Neural cell (in vitro differentiated cells): ENCODE measurements around the gene ATP6V1B1. TPM values are rescaled to one million over a fixed set of nuclear protein-coding genes. Genes with fewer than 3 reads are reported as not detected.
"Not testable (repeated sequence)": the region's sequence is repeated elsewhere in the genome, so short reads cannot be mapped to it uniquely, and the experiment has no call there.

Experiments
- H2AFZ ChIP-seq: fragments of 200-600, 300-800 bp; sonication (generic), shearing (Covaris generic); 2 replicates; pipeline ENCODE4 v1.6.0; 2014; ENCODE audit warnings: low read depth, mild to moderate bottlenecking, antibody characterized with exemption, low read length, moderate library complexity
- H3F3A ChIP-seq: fragments of 200-600 bp; shearing (Covaris generic); 2 replicates; pipeline ENCODE4 v1.6.1; 2016; ENCODE audit warnings: mild to moderate bottlenecking, moderate library complexity, mixed read lengths, antibody characterized with exemption, low read length; ENCODE audit not compliant: insufficient read depth, poor library complexity, severe bottlenecking
- H3K27ac ChIP-seq: fragments of 200-600, 300-800 bp; sonication (generic), shearing (Covaris generic); 2 replicates; pipeline ENCODE4 v1.5.1; 2014; ENCODE audit warnings: mild to moderate bottlenecking, low read length, moderate library complexity
- H3K27me3 ChIP-seq: fragments of 300-800, 200-600 bp; sonication (generic), shearing (Covaris generic); 2 replicates; pipeline ENCODE4 v1.6.0; 2014; ENCODE audit warnings: mild to moderate bottlenecking, low read depth, low read length, moderate library complexity; ENCODE audit not compliant: insufficient read depth
- H3K36me3 ChIP-seq: fragments of 300-800, 200-600 bp; sonication (generic), shearing (Covaris generic); 2 replicates; pipeline ENCODE4 v1.5.1; 2014; ENCODE audit warnings: mild to moderate bottlenecking, antibody characterized with exemption, low read length, moderate library complexity; ENCODE audit not compliant: insufficient read depth
- H3K4me2 ChIP-seq: fragments of 300-800, 200-600 bp; sonication (generic), shearing (Covaris generic); 2 replicates; pipeline ENCODE4 v1.6.0; 2014; ENCODE audit warnings: mild to moderate bottlenecking, low read length
- H3K4me3 ChIP-seq: fragments of 300-800, 200-600 bp; sonication (generic), shearing (Covaris generic); 2 replicates; pipeline ENCODE4 v1.5.1; 2014; ENCODE audit warnings: mild to moderate bottlenecking, low read length, moderate library complexity
- H3K79me2 ChIP-seq: fragments of 200-600 bp; shearing (Covaris generic); replicated peaks from 2 replicates; pipeline ENCODE4 v1.6.0; 2014; ENCODE audit warnings: mild to moderate bottlenecking, low read length, moderate library complexity; ENCODE audit not compliant: insufficient read depth
- H3K9ac ChIP-seq: fragments of 300-800, 200-600 bp; sonication (generic), shearing (Covaris generic); 2 replicates; pipeline ENCODE4 v1.6.1; 2016; ENCODE audit warnings: mild to moderate bottlenecking, low read length, mixed read lengths
- H3K9me2 ChIP-seq: fragments of 200-600 bp; shearing (Covaris generic); 2 replicates; pipeline ENCODE4 v1.6.1; 2016; ENCODE audit warnings: mild to moderate bottlenecking, low read length, mixed read lengths; ENCODE audit not compliant: insufficient read depth
- H3K9me3 ChIP-seq: fragments of 200-600, 300-800 bp; sonication (generic), shearing (Covaris generic); 2 replicates; pipeline ENCODE4 v1.6.1; 2016; ENCODE audit warnings: mild to moderate bottlenecking, mixed run types, low read length, moderate library complexity, mixed read lengths
- H4K20me1 ChIP-seq: fragments of 200-600 bp; shearing (Covaris generic); 2 replicates; pipeline ENCODE4 v1.6.1; 2016; ENCODE audit warnings: mild to moderate bottlenecking, mixed run types; ENCODE audit not compliant: insufficient read depth
- CTCF ChIP-seq: fragments of 450-650 bp; IDR thresholded peaks from 2 replicates; pipeline ENCODE4 v1.5.1; 2014; ENCODE audit warnings: antibody characterized with exemption, mild to moderate bottlenecking, moderate library complexity; ENCODE audit not compliant: poor library complexity, severe bottlenecking
- EZH2 ChIP-seq: fragments of 200-600, 300-800 bp; shearing (Covaris generic), sonication (generic); IDR thresholded peaks from 2 replicates; pipeline ENCODE4 v1.6.1; 2014; ENCODE audit warnings: antibody characterized with exemption, low read length, borderline replicate concordance, mild to moderate bottlenecking; ENCODE audit not compliant: insufficient read depth, poor library complexity, severe bottlenecking
- MXI1 ChIP-seq: fragments of 450-650 bp; conservative IDR thresholded peaks from 2 replicates; pipeline ENCODE4 v1.6.1; 2014; ENCODE audit warnings: antibody characterized with exemption, mild to moderate bottlenecking; ENCODE audit not compliant: poor library complexity, severe bottlenecking
- REST ChIP-seq: IDR thresholded peaks from 2 replicates; pipeline ENCODE4 v1.6.1; 2012; ENCODE audit warnings: borderline replicate concordance
- polyA plus RNA-seq: library from polyadenylated mRNA; depleted of rRNA; stranded (reverse); fragments of >200 nt; gene quantifications from 2 replicates; pipeline ENCODE4 v1.2.3, GENCODE V29; 2014
- small RNA-seq, 3 experiments: library from RNA; depleted of rRNA; stranded (forward); fragments of <200 nt; gene quantifications; one replicate each; pipeline ENCODE3, GENCODE V24; 2012

ATP6V1B1 gene
- polyA plus RNA-seq, 1 donor from 2014 or later = 0.12 TPM

GRCh38 chr2:71008342-71008741 is 72.6 kb downstream of the ATP6V1B1 start:
- Histone ChIP-seq H3K27ac (no peak overlapping the region), H3K27me3 (no peaks in the 10 kb centered on the region), H3K79me2 (no peaks in the 10 kb centered on the region), H3K4me2 (no peak overlapping the region), H4K20me1 (no peaks in the 10 kb centered on the region), H3K9ac (no peak overlapping the region), H3K9me3 (no peaks in the 10 kb centered on the region), H3F3A (no peaks in the 10 kb centered on the region), H3K36me3 (no peaks in the 10 kb centered on the region), H3K9me2 (no peaks in the 10 kb centered on the region), H3K4me3 (no peak overlapping the region), H2AFZ (no peak overlapping the region)
- TF ChIP-seq MXI1 = no peak
- TF ChIP-seq EZH2 = no peak
- TF ChIP-seq REST = no peak
- TF ChIP-seq CTCF = no peak

GRCh38 chr2:71011786-71012185 is 76.1 kb downstream of the ATP6V1B1 start:
- H2AFZ ChIP-seq, H3K27ac ChIP-seq, H3K27me3 ChIP-seq, H3F3A ChIP-seq, H3K9me2 ChIP-seq, H4K20me1 ChIP-seq, H3K4me2 ChIP-seq, H3K4me3 ChIP-seq, H3K9ac ChIP-seq, H3K79me2 ChIP-seq, H3K36me3 ChIP-seq: not testable (repeated sequence)
- H3K9me3 ChIP-seq = peaks cover 11% of the 10 kb centered on the region

Small RNAs within 50 kb of the gene (small RNA-seq; reads per million reads assigned to genes)
- gene RF02272 (0 to 0.08 (median 0) reads per million in 3 experiments), gene RN7SL160P (0 reads per million in 3 experiments)

Other genes starting within 250 kb of the ATP6V1B1 start
- 52.5 and 73.6 TPM in 2 replicates for gene ADD2, start 167.7 kb upstream of the ATP6V1B1 start, polyA plus RNA-seq
- not detected in 2 replicates for gene FIGLA, start 145.3 kb upstream of the ATP6V1B1 start, polyA plus RNA-seq
- not detected in 2 replicates for gene CLEC4F, start 115.3 kb upstream of the ATP6V1B1 start, polyA plus RNA-seq
- not detected in 2 replicates for gene CD207, start 100.1 kb upstream of the ATP6V1B1 start, polyA plus RNA-seq
- gene VAX2, start 35.3 kb upstream of the ATP6V1B1 start, polyA plus RNA-seq = 0.66 and 0.74 TPM in 2 replicates
- not detected in 2 replicates for gene ANKRD53, start 42.7 kb downstream of the ATP6V1B1 start, polyA plus RNA-seq
- 30.3 and 48.2 TPM in 2 replicates for gene TEX261, start 59.0 kb downstream of the ATP6V1B1 start, polyA plus RNA-seq
- 123 and 180 TPM in 2 replicates for gene NAGK, start 132.7 kb downstream of the ATP6V1B1 start, polyA plus RNA-seq
- 25.9 and 28.3 TPM in 2 replicates for gene MCEE, start 194.3 kb downstream of the ATP6V1B1 start, polyA plus RNA-seq
- gene MPHOSPH10, start 194.7 kb downstream of the ATP6V1B1 start, polyA plus RNA-seq = 38.8 and 39.0 TPM in 2 replicates